HG03432 (cell line): Measurements from ENCODE around the gene WDR93.

Source experiments
- ATAC-seq: cut with Tn5 transposase; IDR thresholded peaks from one replicate; pipeline ENCODE4 v1.9.1; 2021; ENCODE audit warnings: mild to moderate bottlenecking, moderate library complexity; ENCODE audit not compliant: unreplicated experiment

Gene WDR93

DNA sequence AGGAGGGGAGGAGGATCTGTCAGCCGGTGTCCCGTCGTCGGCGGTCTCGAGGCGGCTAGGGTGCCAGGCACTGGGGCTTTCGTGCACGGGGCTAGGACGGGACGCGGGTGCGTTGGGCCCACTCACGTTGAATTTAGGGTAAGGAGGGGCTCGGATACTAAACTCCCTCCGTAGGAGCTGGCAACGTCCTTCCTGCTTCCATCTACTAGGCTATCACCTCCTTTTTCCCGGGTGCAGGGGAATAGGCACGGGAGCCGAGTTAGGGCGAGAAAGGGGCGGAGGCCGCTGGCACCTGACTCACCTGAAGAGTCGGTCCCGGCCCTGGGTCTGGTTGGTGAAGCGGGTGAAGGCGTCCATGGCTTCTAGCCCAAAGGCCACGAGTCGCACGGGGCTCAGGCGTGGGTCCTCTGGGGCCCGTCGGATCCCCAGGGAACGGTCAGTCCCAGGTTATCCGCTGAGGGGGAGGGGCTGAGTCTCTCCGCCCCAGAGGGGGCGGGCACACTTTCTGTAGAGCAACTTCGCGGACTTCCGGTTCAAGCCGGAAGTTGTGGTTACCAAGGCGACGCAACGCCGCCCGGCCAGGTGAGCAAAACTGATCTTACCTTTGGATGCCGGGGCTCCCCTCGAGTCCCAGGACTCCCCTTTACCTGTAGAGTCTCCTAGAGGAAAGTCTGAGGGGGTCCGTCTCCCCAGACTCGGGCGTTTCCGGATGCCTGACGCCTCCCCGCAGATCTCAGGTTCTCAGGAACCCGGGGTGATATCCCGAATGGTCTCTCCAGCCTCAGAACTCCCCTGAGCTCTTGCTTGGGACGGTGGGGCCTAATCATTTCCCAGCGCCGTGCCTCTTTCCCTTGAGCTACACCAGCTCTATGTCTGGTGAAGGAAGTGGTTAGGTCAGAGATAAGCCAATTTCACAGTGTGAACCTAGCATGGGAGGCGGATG is at the start of gene WDR93, which contains the start of gene PEX11A:
Gene WDR93 (plus strand): TSS at position 536 of the 943 bp plus-strand sequence. CDS start 10,936 bp downstream, outside the sequence.
Gene PEX11A (minus strand): TSS at position 479 of the 943 bp plus-strand sequence. CDS start 122 bp downstream, at position 357.
- ATAC-seq = peak; percentile 90

- no peak for ATAC-seq
Observed at GRCh38 chr15:89641053-89641452, 49.6 kb upstream of the WDR93 start.

GRCh38 chr15:89642106-89642505 is 48.5 kb upstream of the WDR93 start:
- ATAC-seq = no peak

DNA sequence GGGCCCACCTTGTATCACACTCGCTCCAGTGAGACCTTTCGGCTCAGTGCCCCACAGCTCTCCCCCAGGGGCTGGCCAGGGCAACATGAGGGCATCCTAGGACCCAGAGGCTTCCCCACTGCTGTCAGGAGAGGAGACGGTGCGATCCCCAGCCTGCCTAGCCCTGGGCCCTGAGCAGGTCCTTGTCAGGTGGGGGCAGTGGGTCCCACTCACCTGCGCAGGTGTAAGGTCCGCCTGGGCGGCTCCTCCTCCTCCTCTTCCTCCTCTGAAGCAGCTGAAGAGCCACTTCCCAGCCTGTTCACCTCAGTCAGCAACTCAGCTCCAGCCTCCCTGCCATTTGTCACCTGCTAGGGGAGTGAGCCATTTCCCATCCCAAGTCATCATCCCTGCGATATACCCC is 44.9 kb upstream of the WDR93 start:
- no peak for ATAC-seq

- no peak for ATAC-seq
Observed at GRCh38 chr15:89646416-89647141, 44.0 kb upstream of the WDR93 start.

DNA sequence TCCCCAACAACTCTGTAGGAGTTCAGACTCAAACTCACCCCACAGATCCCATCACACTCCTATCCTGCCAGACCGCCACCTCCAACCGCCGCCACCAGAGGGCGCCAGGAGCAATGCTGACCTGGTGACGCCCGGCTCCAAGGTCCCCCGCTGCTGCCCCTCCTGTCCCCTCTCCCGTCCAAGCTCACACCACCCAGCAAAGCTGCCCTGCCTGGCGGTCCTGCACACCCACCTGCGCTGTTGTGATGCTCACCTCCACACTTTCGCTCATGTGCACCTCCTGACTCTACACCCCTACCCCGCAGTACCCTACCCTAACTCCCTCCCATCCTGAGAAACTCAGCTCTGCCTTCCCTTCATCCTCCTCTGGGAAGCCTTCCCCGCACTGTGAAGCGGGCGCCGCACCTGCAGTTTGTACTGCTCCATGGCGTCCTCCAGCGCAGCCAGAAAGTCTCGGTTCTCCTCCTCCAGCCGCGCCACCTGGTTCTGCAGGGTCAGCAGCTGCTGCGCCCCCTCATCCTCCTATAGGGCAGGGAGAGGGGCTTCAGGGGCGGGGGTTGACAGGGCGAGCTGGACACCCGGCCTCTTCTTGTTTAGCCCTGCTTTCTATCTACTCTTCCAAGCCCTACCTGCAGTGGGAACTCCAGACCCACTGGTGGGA is 43.3 kb upstream of the WDR93 start:
- ATAC-seq = peak; percentile 71

DNA sequence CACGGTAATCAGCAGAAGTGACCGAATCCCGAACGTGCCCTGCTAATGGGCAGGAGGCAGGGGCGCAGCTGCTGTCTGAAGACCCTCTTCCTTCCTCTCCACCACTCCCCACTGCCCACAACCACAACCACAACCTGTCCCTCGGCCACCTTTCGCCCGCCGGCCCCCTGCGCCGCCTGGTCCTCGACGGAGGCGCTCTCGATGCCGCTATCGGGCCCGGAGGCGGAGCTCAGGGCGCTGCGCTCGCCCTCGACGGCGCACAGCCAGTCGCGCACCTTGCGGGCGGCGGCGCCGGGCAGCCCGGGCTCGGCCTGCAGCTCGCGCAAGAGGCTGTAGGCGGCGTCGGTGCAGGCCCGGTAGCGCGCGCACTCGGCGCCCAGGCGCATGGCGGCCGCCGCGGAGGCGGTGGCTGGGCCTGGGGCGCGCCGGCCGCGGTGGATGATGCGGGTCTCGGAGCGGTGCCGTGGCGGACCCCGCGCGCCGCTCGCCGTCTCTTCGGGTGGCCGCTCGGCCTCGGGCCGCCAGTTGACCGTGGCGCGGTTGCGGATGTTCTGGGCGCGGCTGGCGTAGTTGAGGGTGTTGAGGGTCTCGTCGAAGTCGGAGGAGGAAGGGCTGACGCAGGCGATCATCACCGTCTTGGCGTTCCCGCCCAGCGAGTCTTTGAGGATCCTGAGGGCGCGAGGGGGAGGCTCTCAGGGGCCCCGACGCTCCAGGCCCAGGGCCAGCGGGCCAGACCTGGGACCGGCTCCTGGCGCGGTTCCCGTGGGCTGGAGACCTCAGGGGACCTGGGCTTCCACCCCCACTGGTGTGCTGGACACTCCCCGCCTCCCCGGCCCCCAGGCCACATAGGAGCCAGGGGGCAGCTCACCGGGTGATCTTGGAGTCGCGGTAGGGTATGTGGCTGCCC is 42.3 kb upstream of the WDR93 start:
- no peak for ATAC-seq

DNA sequence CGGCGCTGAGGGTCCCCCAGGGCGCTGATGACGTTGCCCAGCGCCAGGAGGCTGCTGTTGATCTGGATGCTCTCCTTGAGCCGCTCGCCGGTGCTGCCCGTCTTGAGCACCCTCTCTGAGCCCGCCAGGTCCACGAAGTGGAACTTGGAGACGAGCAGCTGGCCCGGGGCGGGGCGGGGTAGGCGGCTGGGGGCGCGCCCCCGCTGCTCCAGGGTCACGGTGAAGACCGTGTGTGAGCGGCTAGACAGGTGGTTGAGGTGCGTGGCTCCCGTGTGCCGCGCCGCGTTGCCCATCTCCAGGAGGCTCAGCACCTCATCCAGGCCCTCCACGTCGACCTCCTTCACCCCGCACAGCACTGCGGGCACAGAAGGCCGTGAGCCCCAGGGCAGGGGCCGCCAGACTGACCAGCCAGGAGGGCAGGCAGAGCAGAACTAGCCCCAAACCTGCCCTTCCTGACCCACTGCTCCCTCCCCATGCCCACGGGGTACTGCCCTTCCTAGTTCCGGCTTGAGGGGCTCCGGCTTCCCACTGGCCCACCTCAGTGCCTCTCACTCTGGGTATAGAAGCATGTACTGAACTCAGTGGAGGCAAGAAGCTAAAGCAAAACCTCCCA is 41.5 kb upstream of the WDR93 start:
- no peak for ATAC-seq

DNA sequence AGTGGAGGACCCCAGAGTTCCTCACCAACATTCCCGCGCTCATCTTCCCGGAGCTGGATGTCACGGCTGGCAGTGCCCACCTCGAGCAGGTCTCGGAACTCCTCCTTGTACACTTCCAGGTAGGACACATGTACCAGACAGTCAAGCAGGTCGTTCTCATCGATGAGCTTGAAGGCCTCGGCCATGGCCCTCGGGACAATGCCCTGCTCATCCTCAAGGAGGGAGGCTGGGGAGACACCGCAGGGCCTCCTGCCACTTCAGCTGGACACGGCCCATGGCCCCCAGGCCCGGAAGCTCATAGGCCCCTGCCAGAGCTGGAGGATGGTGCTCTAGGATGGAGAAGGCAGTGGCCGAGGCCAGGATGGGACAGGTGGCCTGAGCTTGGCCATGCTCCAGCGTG is 40.9 kb upstream of the WDR93 start:
- no peak for ATAC-seq

DNA sequence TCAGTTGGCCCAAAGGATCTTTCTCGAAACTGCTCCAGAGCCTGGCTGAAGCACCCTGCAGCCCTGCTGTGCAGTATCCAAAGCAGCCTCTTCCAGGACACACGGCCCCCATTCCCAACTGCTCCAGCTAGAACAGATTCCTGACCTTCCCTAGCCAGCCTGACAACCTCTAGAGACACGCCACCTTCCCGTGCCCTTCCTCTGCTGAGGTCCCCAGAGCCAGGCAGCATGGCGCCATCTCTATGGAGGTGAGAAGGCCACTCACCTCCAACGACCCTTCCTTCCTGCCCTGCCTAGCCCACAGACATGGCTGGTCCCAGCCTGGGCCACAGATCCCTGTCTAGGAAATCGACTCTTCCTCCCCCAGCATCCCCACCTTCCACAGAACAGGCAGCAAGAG is 38.5 kb upstream of the WDR93 start:
- no peak for ATAC-seq

- no peak for ATAC-seq
Observed at GRCh38 chr15:89652666-89653065, 37.9 kb upstream of the WDR93 start.

DNA sequence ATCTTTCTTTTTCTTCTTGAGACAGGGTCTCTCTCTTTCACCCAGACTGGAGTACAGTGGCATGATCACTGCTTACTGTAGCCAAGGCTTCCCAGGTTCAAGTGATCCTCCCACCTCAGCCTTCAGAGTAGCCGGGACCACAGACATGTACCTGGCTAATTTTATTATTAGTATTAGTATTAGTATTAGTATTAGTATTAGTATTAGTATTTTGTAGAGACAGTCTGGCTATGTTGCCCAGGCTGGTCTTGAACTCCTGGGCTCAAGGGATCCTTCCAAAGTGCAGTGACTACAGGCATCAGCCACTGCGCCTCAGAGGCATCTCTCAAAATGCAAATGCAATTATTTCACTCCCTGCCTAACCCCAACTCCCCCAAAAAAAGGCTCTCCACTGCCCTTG is 37.0 kb upstream of the WDR93 start:
- no peak for ATAC-seq

GRCh38 chr15:89654301-89654761 is 36.3 kb upstream of the WDR93 start:
- no peak for ATAC-seq

DNA sequence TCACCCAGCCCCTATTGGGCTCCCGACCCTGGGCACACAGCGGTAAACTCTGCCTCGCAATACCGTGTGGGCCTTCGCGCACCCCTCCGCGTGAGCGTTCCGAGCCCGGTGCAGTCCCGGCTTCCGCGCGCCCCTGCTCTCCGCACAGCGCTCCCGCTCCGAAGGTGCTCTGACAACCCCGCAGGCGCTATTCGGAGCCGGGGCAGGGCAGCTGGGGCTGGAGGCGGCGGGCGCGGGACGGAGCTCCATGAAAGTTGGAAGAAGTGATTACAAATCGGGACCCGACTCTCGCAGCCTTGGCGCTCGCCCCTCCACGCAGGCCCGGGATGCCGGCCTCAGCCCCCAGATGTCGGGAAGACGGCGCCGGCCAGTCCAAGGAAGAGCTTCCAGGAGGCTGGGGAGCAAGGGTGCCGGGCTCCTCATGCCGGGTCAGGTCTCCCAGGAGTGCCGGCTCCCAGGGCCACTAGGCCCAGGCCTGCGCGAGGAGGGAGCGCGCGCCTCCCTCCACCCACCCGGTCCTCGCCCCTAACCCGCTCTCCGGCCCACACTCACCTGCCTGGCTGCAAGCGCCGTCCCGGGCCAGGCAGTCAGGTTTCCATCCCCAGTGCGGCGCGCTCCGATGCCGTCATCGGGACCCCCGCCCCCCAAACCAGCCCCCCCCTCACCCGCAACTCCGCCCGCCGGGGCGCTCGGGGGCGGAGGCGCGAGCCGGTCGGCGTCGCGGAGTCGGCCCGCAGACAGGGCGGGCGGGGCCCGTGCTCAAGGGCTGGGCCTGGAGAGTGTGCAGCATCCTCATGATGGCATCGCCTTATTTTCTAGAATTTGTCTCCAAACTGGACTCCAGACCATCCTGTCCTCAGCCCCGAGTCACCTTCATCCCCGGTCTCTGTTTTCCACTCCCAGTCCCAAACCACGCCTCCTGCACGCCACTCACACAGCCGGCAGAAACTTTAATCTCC is 35.5 kb upstream of the WDR93 start, which contains the start of gene KIF7:
Gene KIF7 (minus strand): TSS at position 621 of the 959 bp plus-strand sequence. CDS start 2,537 bp downstream, outside the sequence.
- ATAC-seq = no peak

GRCh38 chr15:89656116-89656815 is 34.3 kb upstream of the WDR93 start:
- ATAC-seq = no peak

DNA sequence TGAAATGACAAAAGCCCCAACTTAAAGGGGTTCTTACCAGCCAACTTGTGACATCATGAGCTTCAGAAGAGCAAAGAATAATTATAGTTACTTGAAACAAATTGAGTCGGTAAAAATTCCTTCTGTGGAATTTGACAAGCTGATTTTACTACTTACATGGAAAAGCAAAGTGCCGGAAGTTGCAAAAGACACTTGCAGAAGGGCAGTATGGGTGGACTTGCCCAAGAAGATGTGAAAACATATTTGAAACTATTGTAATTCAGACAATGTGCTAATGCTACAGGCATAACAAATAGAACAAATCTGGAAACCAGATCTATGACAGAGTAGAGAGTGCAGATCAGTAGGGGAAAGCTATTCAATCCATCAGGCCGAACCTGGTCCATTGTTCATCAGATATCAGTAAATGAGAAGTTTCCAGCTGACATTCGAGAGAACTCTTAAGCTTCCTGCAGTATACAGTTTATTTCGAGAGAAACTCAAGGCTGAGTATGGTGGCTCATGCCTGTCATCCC is 32.9 kb upstream of the WDR93 start:
- no peak for ATAC-seq

DNA sequence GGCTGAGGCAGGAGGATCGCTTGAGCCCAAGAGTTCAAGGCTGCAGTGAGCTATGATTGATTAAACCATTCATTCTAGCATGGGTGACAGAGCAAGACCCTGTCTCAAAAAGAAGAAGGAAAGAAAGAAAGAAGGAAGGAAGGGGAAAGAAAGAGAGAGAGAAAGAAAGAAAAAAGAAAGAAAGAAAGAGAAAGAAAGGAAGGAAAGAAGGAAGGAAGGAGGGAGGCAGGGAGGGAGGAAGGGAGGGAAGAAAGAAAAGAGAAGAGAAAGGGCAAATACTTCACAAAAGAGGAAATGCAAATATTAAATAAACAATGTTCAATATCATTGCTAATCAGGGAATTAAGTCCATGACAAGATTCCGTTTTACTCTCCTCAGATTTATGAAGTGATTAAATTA is 31.3 kb upstream of the WDR93 start:
- ATAC-seq = no peak

DNA sequence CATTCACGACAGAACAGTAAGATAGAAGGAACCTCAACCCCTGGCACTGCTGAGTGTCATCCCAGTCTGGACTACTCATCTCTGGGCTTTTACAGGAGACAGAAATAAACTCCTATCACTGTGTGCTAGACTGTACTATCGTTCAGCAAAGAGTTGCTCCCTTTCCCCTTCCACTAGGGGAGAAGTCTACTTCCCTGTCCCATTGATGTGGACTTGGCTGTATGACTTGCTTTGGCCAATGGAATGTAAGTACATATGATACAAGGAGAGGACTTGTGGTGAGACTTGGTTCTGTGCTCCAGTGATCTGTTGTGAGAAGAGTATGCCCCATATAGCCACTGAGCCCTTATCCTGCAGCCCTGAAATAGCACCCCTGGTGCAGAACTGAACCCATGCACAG is 30.1 kb upstream of the WDR93 start:
- ATAC-seq = no peak
